Type B pancreatic cell (in vitro differentiated cells): ENCODE results near the gene FAXC. TPM values are rescaled to one million over a fixed set of nuclear protein-coding genes. Genes with fewer than 3 reads are reported as not detected.

Experiments
- DNase-seq: peaks from one replicate; pipeline ENCODE4 v3.0.0; 2021; ENCODE audit warnings: mixed read lengths; ENCODE audit not compliant: unreplicated experiment; ENCODE audit errors: extremely low spot score
- H3K27ac Mint-ChIP-seq: 2 replicates; pipeline ENCODE4 v1.8.0; 2021; ENCODE audit warnings: mild to moderate bottlenecking, mixed read lengths
- H3K27me3 Mint-ChIP-seq: 2 replicates; pipeline ENCODE4 v1.8.0; 2021; ENCODE audit warnings: mixed read lengths
- H3K36me3 Mint-ChIP-seq: 2 replicates; pipeline ENCODE4 v1.8.0; 2021; ENCODE audit warnings: mixed read lengths
- H3K4me1 Mint-ChIP-seq: one replicate; pipeline ENCODE4 v1.8.0; 2021; ENCODE audit warnings: mixed read lengths; ENCODE audit not compliant: unreplicated experiment
- H3K4me3 Mint-ChIP-seq: 2 replicates; pipeline ENCODE4 v1.8.0; 2021; ENCODE audit warnings: mild to moderate bottlenecking, mixed read lengths
- H3K9me3 Mint-ChIP-seq: 2 replicates; pipeline ENCODE4 v1.8.0; 2021; ENCODE audit warnings: mixed read lengths
- CTCF ChIP-seq: fragments of 200-600 bp; sonication (generic); conservative IDR thresholded peaks from 2 replicates; pipeline ENCODE4 v1.5.0; 2021; ENCODE audit warnings: antibody characterized with exemption, mild to moderate bottlenecking
- total RNA-seq: library from RNA; stranded (reverse); gene quantifications from 2 replicates; pipeline ENCODE4 v1.2.1, GENCODE V29; 2021; ENCODE audit warnings: low replicate concordance

FAXC gene
- total RNA-seq, 1 donor from 2014 or later, result 12.5 TPM

GRCh38 chr6:99254616-99255550, 94.6 kb downstream of the FAXC start:
- Mint-ChIP-seq H3K27me3 (peaks cover 5% of the 10 kb centered on the region), H3K27ac (no peak overlapping the region), H3K9me3 (no peaks in the 10 kb centered on the region), H3K36me3 (no peaks in the 10 kb centered on the region), H3K4me1 (no peaks in the 10 kb centered on the region), H3K4me3 (no peak overlapping the region)
- no peak for DNase-seq
- no peak for TF ChIP-seq CTCF

GRCh38 chr6:99253271-99253670, 96.2 kb downstream of the FAXC start:
- TF ChIP-seq CTCF, result no peak
- no peaks in the 10 kb centered on the region for H3K4me1 Mint-ChIP-seq
- peaks cover 5% of the 10 kb centered on the region for H3K27me3 Mint-ChIP-seq
- DNase-seq, result no peak
- no peaks in the 10 kb centered on the region for H3K9me3 Mint-ChIP-seq
- H3K4me3 Mint-ChIP-seq, result no peak overlapping the region
- no peak overlapping the region for H3K27ac Mint-ChIP-seq
- no peaks in the 10 kb centered on the region for H3K36me3 Mint-ChIP-seq

- Mint-ChIP-seq H3K36me3 (no peaks in the 10 kb centered on the region), H3K27me3 (peaks cover 5% of the 10 kb centered on the region)
- TF ChIP-seq CTCF, result no peak
Observed at GRCh38 chr6:99252421-99252820, 97.1 kb downstream of the FAXC start.

GRCh38 chr6:99250476-99250875, 99.0 kb downstream of the FAXC start:
- Mint-ChIP-seq H3K9me3 (no peaks in the 10 kb centered on the region), H3K27ac (no peak overlapping the region), H3K4me3 (no peak overlapping the region), H3K4me1 (no peaks in the 10 kb centered on the region), H3K36me3 (no peaks in the 10 kb centered on the region), H3K27me3 (peaks cover 8% of the 10 kb centered on the region)
- DNase-seq, result no peak
- no peak for TF ChIP-seq CTCF

More at GRCh38 chr6:99252421-99252820, 97.1 kb downstream of the FAXC start:
- no peak for DNase-seq
- H3K4me3 Mint-ChIP-seq, result no peak overlapping the region
- no peaks in the 10 kb centered on the region for H3K9me3 Mint-ChIP-seq
- H3K4me1 Mint-ChIP-seq, result no peaks in the 10 kb centered on the region
- no peak overlapping the region for H3K27ac Mint-ChIP-seq

- Mint-ChIP-seq H3K9me3 (no peaks in the 10 kb centered on the region), H3K36me3 (no peaks in the 10 kb centered on the region), H3K27me3 (peaks cover 11% of the 10 kb centered on the region), H3K4me3 (no peak overlapping the region), H3K4me1 (no peaks in the 10 kb centered on the region), H3K27ac (no peak overlapping the region)
- no peak for TF ChIP-seq CTCF
- DNase-seq, result no peak
Observed at GRCh38 chr6:99246602-99247001, 102.9 kb downstream of the FAXC start.
